Diencephalon (tissue), 1 donor: Measurements from ENCODE around the gene CASP9. TPM values are rescaled to one million over a fixed set of nuclear protein-coding genes. Genes with fewer than 3 reads are reported as not detected.

ENCODE experiments used
- small RNA-seq: library from RNA; depleted of rRNA; stranded (forward); fragments of <200 nt; gene quantifications from one replicate; pipeline ENCODE3, GENCODE V24; 2014
- total RNA-seq: library from RNA; depleted of rRNA; stranded (reverse); fragments of >200 nt; gene quantifications from one replicate; pipeline ENCODE4 v1.2.3, GENCODE V29; 2014

The CASP9 gene
- 6.9 TPM for total RNA-seq

DNA sequence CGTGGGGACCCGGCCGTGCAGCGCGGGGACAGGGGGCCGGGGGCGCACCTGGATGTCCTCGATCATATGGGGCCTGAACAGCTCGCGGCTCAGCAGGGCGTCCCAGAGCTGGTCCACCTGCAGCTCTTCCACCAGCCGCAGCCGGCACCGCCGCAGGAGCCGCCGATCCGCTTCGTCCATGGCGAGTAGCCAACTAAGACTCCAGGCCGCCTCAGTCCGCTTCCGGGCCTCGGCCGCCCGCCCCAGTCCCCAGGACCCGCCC, at the start of gene CASP9:
Gene CASP9 (minus strand): TSS at position 195 of the 262 bp plus-strand sequence. CDS start 15 bp downstream, at position 180.

DNA sequence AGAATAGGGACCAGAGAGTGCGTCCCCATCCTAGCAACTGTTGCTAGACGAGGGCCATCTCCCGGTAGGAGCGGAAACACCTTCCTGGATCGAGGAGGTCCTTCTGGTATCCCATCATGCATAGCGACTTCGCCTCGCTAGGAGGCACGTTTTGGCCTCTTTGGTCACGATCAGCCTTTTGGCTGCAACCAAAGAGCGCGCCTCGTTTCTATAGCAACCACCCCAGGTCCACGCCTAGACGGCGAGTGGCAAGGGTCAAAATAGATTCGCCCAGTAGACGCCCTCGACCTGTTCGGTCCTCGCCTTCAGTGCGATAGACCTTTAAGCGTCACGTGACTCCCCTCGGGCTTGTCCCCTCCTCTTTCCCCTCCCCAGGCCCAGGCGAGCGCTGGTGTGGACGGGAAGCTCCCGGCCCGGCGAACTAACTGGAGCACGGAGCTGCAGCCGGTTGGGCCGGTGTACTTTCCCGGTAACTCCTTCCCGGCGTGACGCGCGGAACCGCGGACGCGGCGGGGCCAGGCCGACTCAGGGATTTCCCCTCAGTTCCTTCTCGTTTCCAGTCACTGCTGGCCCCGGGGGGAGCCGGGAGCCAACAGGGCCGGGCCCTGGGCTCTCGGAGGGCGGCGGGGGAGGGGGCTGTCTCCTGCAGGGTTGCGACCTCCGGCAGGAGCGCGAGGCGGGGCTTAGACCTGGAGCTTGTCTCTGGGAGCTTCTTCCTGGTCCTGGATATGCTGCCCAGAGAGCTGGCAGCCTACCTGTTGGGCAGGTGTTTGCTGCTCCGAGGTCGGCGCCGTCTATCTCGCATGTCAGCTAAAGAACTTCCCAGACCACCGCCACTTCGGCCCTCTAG, 2.7 kb upstream of the CASP9 start, which contains the start of gene DNAJC16:
Gene DNAJC16 (plus strand): TSS at position 359 of the 850 bp plus-strand sequence. CDS start 2,258 bp downstream, outside the sequence.

DNA sequence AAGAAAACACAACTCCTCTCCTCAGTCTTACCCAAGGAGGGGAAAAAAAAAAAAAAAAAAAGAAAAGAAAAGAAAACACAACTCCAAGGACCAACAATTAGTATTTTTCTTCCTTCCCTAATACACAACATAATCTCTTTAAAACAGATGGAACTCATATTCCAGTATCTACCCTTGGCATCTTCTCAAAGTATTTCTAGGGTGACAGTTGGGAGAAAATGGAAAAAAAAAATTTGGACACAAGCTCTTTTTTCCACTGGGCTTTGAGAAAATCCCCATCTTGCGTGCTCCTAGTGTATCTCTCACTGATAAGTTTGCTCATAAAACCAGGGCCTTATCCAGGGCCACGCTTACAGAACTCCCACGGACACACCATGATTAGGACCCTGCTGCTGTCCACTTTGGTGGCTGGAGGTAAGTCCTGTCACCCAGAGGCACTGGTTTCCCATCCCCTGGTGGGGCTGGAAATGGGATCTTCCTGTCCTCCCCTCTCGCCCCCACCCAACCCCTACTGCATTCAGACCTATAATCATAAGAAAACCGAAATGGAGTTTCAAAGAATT, 48.2 kb downstream of the CASP9 start, which contains the start of gene CELA2B:
Gene CELA2B (plus strand): TSS at position 353 of the 563 bp plus-strand sequence. CDS start 22 bp downstream, at position 375.

DNA sequence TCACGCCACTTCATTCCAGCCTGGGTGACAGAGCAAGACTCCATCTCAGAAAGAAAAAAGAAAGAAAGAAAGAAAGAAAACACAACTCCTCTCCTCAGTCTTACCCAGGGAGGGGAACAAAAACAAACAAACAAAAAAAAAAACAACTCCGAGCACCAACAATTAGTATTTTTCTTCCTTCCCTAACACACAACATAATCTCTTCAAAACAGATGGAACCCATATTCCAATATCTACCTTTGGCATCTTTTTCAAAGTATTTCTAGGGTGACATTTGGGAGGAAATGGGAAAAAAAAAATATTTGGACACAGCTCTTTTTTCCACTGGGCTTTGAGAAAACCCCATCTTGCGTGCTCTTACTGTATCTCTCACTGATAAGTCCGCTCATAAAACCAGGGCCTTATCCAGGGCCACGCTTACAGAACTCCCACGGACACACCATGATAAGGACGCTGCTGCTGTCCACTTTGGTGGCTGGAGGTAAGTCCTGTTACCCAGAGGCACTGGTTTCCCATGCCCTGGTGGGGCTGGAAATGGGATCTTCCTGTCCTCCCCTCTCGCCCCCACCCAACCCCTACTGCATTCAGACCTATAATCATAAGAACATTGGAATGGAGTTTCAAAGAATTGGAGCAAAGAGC, 67.6 kb downstream of the CASP9 start, which contains the start of gene CELA2A:
Gene CELA2A (plus strand): TSS at position 420 of the 642 bp plus-strand sequence. CDS start 22 bp downstream, at position 442.

Small RNA genes within 50 kb of the gene (small RNA-seq; reads per million reads assigned to genes)
- not detected for gene SCARNA21B

Other genes with a start within 250 kb of the CASP9 start
- gene EFHD2, start 114.3 kb downstream of the CASP9 start, total RNA-seq = 13.4 TPM
- gene CTRC, start 85.8 kb downstream of the CASP9 start, total RNA-seq = not detected
- gene CELA2A, start 67.5 kb downstream of the CASP9 start, total RNA-seq = not detected
- gene CELA2B, start 48.1 kb downstream of the CASP9 start, total RNA-seq = not detected
- 20.5 TPM for gene DNAJC16, start 2.6 kb upstream of the CASP9 start, total RNA-seq
- gene AGMAT, start 60.8 kb upstream of the CASP9 start, total RNA-seq = 2.3 TPM
- 26.3 TPM for gene DDI2, start 93.2 kb upstream of the CASP9 start, total RNA-seq
- 36.4 TPM for gene PLEKHM2, start 160.1 kb upstream of the CASP9 start, total RNA-seq
- gene SLC25A34, start 212.0 kb upstream of the CASP9 start, total RNA-seq = 0.23 TPM
- not detected for gene TMEM82, start 218.3 kb upstream of the CASP9 start, total RNA-seq
- gene FBLIM1, start 234.6 kb upstream of the CASP9 start, total RNA-seq = 13.1 TPM